Breast epithelium (tissue), 3 donors: ENCODE results near the gene PROM2.

ENCODE experiments used
- POLR2A ChIP-seq: fragments of 450-650 bp; IDR thresholded peaks from one replicate; pipeline ENCODE4 v1.6.1; 2016; ENCODE audit warnings: antibody characterized with exemption, mild to moderate bottlenecking, moderate library complexity
- TF ChIP-seq, protein P1 (sequence below), 3 donors: fragments of 450-650 bp; IDR thresholded peaks; one replicate each; pipeline ENCODE4 v1.5.1; 2016 to 2017; ENCODE audit warnings: antibody characterized with exemption in 3 of 3, mild to moderate bottlenecking in 3 of 3, moderate library complexity in 3 of 3

DNA sequence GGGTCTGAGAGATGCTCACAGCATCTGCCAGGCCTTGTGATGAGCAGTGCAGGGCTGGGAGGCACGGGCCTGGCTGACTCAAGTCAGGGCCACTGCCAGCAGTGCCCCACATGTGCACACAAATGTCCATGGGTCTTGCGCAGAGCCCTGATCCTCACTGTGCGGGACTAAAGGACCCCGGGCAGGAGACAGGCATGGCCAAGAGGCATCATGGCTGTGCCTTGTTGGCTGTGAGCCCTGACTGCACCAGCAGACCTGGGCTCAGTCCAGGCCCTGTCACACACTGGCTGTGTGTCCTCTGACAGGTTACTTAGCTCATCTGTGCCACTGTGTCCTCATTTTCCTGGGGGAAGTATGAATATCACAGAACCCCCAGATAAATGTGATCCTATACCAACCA lies 26.9 kb downstream of the PROM2 start:
- TF ChIP-seq, protein P1, sequence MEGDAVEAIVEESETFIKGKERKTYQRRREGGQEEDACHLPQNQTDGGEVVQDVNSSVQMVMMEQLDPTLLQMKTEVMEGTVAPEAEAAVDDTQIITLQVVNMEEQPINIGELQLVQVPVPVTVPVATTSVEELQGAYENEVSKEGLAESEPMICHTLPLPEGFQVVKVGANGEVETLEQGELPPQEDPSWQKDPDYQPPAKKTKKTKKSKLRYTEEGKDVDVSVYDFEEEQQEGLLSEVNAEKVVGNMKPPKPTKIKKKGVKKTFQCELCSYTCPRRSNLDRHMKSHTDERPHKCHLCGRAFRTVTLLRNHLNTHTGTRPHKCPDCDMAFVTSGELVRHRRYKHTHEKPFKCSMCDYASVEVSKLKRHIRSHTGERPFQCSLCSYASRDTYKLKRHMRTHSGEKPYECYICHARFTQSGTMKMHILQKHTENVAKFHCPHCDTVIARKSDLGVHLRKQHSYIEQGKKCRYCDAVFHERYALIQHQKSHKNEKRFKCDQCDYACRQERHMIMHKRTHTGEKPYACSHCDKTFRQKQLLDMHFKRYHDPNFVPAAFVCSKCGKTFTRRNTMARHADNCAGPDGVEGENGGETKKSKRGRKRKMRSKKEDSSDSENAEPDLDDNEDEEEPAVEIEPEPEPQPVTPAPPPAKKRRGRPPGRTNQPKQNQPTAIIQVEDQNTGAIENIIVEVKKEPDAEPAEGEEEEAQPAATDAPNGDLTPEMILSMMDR (IDR thresholded peaks at IDR 0.05): no peak
- TF ChIP-seq POLR2A: no peak
